Astrocyte (in vitro differentiated cells and primary cell): Measurements from ENCODE around the gene RRP1.

Experiments
- EZH2 ChIP-seq: IDR thresholded peaks from 2 replicates; pipeline ENCODE4 v1.6.1; 2012; ENCODE audit warnings: mild to moderate bottlenecking, low read length, inconsistent platforms; ENCODE audit not compliant: insufficient read depth
- TF ChIP-seq, protein P1 (sequence below): IDR thresholded peaks from 2 replicates; pipeline ENCODE4 v1.5.1; 2011; ENCODE audit warnings: low read depth, mild to moderate bottlenecking, inconsistent platforms, low read length, moderate library complexity; ENCODE audit not compliant: insufficient read depth

DNA sequence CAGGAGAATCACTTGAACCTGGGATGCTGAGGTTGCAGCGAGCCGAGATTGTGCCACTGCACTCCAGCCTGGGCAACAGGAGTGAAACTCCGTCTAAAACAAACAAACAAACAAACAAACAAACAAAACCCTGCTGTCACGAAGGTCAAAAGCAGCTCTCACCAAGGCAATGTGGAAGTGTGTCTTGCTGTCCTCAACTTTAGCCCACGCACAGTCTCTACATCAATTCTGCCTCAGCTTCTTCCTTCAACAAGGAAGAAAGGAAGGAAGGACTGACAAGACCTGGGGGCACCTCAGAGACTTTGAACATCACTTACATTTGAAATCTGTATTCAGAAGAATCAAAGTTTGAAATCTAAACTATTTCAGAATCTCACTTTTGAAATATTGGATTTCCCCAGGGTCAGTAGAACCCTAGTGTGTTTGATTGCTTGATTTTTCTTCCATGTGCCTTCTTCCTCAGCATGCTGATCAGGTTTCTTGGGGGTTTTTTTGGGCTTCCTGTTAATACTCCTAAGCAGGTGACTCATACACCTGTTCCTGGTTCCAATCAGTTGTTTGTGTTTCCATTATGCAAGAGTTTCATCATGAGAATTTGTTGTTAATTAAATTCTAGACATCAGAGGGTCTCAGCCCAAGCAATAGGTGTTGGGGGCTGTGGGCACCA lies 6.8 kb upstream of the RRP1 start:
- TF ChIP-seq, protein P1, sequence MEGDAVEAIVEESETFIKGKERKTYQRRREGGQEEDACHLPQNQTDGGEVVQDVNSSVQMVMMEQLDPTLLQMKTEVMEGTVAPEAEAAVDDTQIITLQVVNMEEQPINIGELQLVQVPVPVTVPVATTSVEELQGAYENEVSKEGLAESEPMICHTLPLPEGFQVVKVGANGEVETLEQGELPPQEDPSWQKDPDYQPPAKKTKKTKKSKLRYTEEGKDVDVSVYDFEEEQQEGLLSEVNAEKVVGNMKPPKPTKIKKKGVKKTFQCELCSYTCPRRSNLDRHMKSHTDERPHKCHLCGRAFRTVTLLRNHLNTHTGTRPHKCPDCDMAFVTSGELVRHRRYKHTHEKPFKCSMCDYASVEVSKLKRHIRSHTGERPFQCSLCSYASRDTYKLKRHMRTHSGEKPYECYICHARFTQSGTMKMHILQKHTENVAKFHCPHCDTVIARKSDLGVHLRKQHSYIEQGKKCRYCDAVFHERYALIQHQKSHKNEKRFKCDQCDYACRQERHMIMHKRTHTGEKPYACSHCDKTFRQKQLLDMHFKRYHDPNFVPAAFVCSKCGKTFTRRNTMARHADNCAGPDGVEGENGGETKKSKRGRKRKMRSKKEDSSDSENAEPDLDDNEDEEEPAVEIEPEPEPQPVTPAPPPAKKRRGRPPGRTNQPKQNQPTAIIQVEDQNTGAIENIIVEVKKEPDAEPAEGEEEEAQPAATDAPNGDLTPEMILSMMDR = no peak
- TF ChIP-seq EZH2 = no peak
